Kidney (tissue), 14 donors: ENCODE measurements around the gene TFB2M. TPM values are rescaled to one million over a fixed set of nuclear protein-coding genes. Genes with fewer than 3 reads are reported as not detected.

ENCODE experiments used
- DNase-seq, 5 donors: peaks; one replicate each; pipeline ENCODE4 v3.0.0-alpha.2; 2013 to 2020
- FAIRE-seq: peaks from 2 replicates; lab custom pipeline; 2012; peaks lifted over from hg19 to GRCh38; lab: Jason Lieb, UNC
- H3K27ac ChIP-seq, 2 donors: one replicate each; pipeline ENCODE4 v1.7.0; 2013; ENCODE audit warnings: low read depth in 2 of 2, low read length in 2 of 2, inconsistent platforms in 1 of 2
- H3K27me3 ChIP-seq: one replicate; pipeline ENCODE4 v1.7.1; 2013; ENCODE audit warnings: low read length, inconsistent platforms; ENCODE audit not compliant: control insufficient read depth, insufficient read depth
- H3K36me3 ChIP-seq, 3 donors: one replicate each; pipeline versions ENCODE4 v1.7.0 to v1.7.1; 2013; ENCODE audit warnings: low read length in 3 of 3, control low read depth in 1 of 3, inconsistent platforms in 1 of 3; ENCODE audit not compliant: insufficient read depth in 3 of 3, control insufficient read depth in 2 of 3
- H3K4me1 ChIP-seq, 3 donors: one replicate each; pipeline versions ENCODE4 v1.7.0 to v1.7.1; 2013; ENCODE audit warnings: low read length in 3 of 3, inconsistent platforms in 1 of 3, low read depth in 1 of 3; ENCODE audit not compliant: control insufficient read depth in 2 of 3, insufficient read depth in 2 of 3
- H3K4me3 ChIP-seq, 3 donors: one replicate each; pipeline versions ENCODE4 v1.7.0 to v1.8.1; 2013; ENCODE audit warnings: low read length in 3 of 3, control low read depth in 1 of 3, inconsistent platforms in 1 of 3
- H3K9ac ChIP-seq, 3 donors: one replicate each; pipeline versions ENCODE4 v1.7.0 to v1.7.1; 2013; ENCODE audit warnings: low read length in 3 of 3, control low read depth in 1 of 3, inconsistent platforms in 1 of 3
- H3K9me3 ChIP-seq, 3 donors: one replicate each; pipeline versions ENCODE4 v1.7.0 to v1.7.1; 2013; ENCODE audit warnings: low read length in 3 of 3, control low read depth in 1 of 3, inconsistent platforms in 1 of 3; ENCODE audit not compliant: control insufficient read depth in 2 of 3, insufficient read depth in 1 of 3
- CTCF ChIP-seq: IDR thresholded peaks from 3 replicates; pipeline ENCODE4 v1.5.1; 2012; ENCODE audit warnings: mild to moderate bottlenecking, moderate library complexity, borderline replicate concordance; ENCODE audit not compliant: insufficient read depth; ENCODE audit errors: extremely low read depth
- intact Hi-C: fragments of 100-400 bp; cut with DNase I; formaldehyde crosslinking; loops from one replicate; pipeline ENCODE4 v1.11.1; 2022
- polyA plus RNA-seq: library from polyadenylated mRNA; stranded (reverse); fragments of 350-450 nt; fragmentation: Illumina TruSeq; extraction: RNeasy Lipid Tissue Mini Kit (QIAGEN cat#74804); gene quantifications from one replicate; pipeline ENCODE4 v1.2.3, GENCODE V29; 2014; ENCODE audit warnings: low read depth, low replicate concordance; ENCODE audit not compliant: insufficient read depth
- total RNA-seq: library from RNA; stranded (reverse); fragmentation: NEBNext Ultra II Directional; extraction: Animal tissue kit (Norgen Biotek cat#: 25700); gene quantifications from one replicate; pipeline ENCODE4 v1.2.1, GENCODE V29; 2021
- donor health status: control.
- donor health status: control.
- donor health status: control.
- donor health status: control.
- donor health status: control.
- donor health status: DM: yes; HTN: yes; CAD: no.
- donor health status: Normal renal cell carcinoma (clear cell type).

Gene TFB2M
- total and polyA plus RNA-seq, 2 donors from 2014 or later, result 10.8 to 14.7 TPM

- no peak for TF ChIP-seq CTCF
- DNase-seq (peak in 1 of 5 donors; percentile 15), FAIRE-seq (no peak)
- no peaks in the 10 kb centered on the region for H3K9me3 ChIP-seq
- no peak overlapping the region for H3K27ac ChIP-seq
- peaks cover 0 to 5% (median 0%) of the 10 kb centered on the region in 3 donors for H3K4me1 ChIP-seq
- H3K27me3 ChIP-seq, result no peaks in the 10 kb centered on the region
- peak overlapping the region; percentile 37 to 92 (median 87) for H3K4me3 ChIP-seq
- no peaks in the 10 kb centered on the region for H3K36me3 ChIP-seq
- peak overlapping the region; percentile 3 to 55 (median 23) for H3K9ac ChIP-seq
- intact Hi-C loops, result no loop called here
These were observed 59.7 kb downstream of the TFB2M start for GRCh38 chr1:246506367-246506673.

GRCh38 chr1:246503341-246503740 lies 62.7 kb downstream of the TFB2M start:
- FAIRE-seq, result no peak
- Histone ChIP-seq H3K4me1 (peaks cover 0 to 5% (median 0%) of the 10 kb centered on the region in 3 donors), H3K36me3 (no peaks in the 10 kb centered on the region), H3K27me3 (no peaks in the 10 kb centered on the region), H3K27ac (no peak overlapping the region), H3K9ac (no peak overlapping the region), H3K4me3 (no peak overlapping the region), H3K9me3 (no peaks in the 10 kb centered on the region)
- no peak for DNase-seq
- TF ChIP-seq CTCF, result no peak
- intact Hi-C loops, result no loop called here

- H3K4me3 ChIP-seq, result no peak overlapping the region
- no peaks in the 10 kb centered on the region for H3K9me3 ChIP-seq
- intact Hi-C loops, result no loop called here
- peak; percentile 45 for TF ChIP-seq CTCF
- H3K36me3 ChIP-seq, result no peaks in the 10 kb centered on the region
- DNase-seq, result peak in 2 of 5 donors; percentile 61 to 87
- no peak overlapping the region for H3K9ac ChIP-seq
- no peak overlapping the region for H3K27ac ChIP-seq
- H3K4me1 ChIP-seq, result peaks cover 0 to 1% (median 0%) of the 10 kb centered on the region in 3 donors
- FAIRE-seq, result no peak
- no peaks in the 10 kb centered on the region for H3K27me3 ChIP-seq
These were observed 68.6 kb downstream of the TFB2M start for GRCh38 chr1:246497331-246497915.
